Loucy (cell line): ENCODE measurements around the gene FAM72D.
"Not testable (repeated sequence)": the region's sequence is repeated elsewhere in the genome, so short reads cannot be mapped to it uniquely, and the experiment has no call there.

Experiments used
- H2AFZ ChIP-seq: fragments of 200-600 bp; sonication (generic); 2 replicates; pipeline ENCODE4 v1.6.0; 2016; ENCODE audit warnings: antibody characterized with exemption, mild to moderate bottlenecking, low read length, moderate library complexity
- H3F3A ChIP-seq: fragments of 200-600 bp; 2 replicates; pipeline ENCODE4 v1.6.0; 2016; ENCODE audit warnings: antibody characterized with exemption, low read depth, mild to moderate bottlenecking
- H3K27me3 ChIP-seq: fragments of 200-600 bp; sonication (generic); 2 replicates; pipeline ENCODE4 v1.6.1; 2014; ENCODE audit warnings: low read length, mild to moderate bottlenecking; ENCODE audit not compliant: insufficient read depth, poor library complexity, severe bottlenecking
- H3K36me3 ChIP-seq: fragments of 200-600 bp; sonication (generic); 2 replicates; pipeline ENCODE4 v1.6.1; 2016; ENCODE audit warnings: low read length; ENCODE audit not compliant: insufficient read depth
- H3K4me1 ChIP-seq: fragments of 200-600 bp; sonication (generic); 2 replicates; pipeline ENCODE4 v1.5.1; 2014; ENCODE audit warnings: low read length, mild to moderate bottlenecking; ENCODE audit not compliant: insufficient read depth, poor library complexity, severe bottlenecking
- H3K4me2 ChIP-seq: fragments of 200-600 bp; sonication (generic); 2 replicates; pipeline ENCODE4 v1.6.0; 2014; ENCODE audit warnings: antibody characterized with exemption, low read length, low read depth, mild to moderate bottlenecking; ENCODE audit not compliant: poor library complexity, severe bottlenecking
- H3K4me3 ChIP-seq: fragments of 200-600 bp; sonication (generic); 2 replicates; pipeline ENCODE4 v1.5.1; 2014; ENCODE audit warnings: low read length, mild to moderate bottlenecking, mixed read lengths; ENCODE audit not compliant: poor library complexity, severe bottlenecking
- H3K79me2 ChIP-seq: fragments of 200-600 bp; sonication (generic); 2 replicates; pipeline ENCODE4 v1.6.1; 2014; ENCODE audit warnings: low read length; ENCODE audit not compliant: insufficient read depth
- H3K9ac ChIP-seq: fragments of 200-600 bp; sonication (generic); 2 replicates; pipeline ENCODE4 v1.6.0; 2014; ENCODE audit warnings: mild to moderate bottlenecking, low read depth, low read length, moderate library complexity; ENCODE audit not compliant: poor library complexity, severe bottlenecking
- H3K9me2 ChIP-seq: fragments of 200-600 bp; sonication (generic); replicated peaks from 2 replicates; pipeline ENCODE4 v1.6.1; 2016; ENCODE audit warnings: low read depth, low read length, mixed read lengths
- H3K9me3 ChIP-seq: fragments of 200-600 bp; sonication (generic); 2 replicates; pipeline ENCODE4 v1.6.1; 2014; ENCODE audit warnings: mild to moderate bottlenecking, antibody characterized with exemption, low read length, low read depth; ENCODE audit not compliant: insufficient read depth
- H4K20me1 ChIP-seq: fragments of 200-600 bp; sonication (generic); 2 replicates; pipeline ENCODE4 v1.6.0; 2014; ENCODE audit warnings: antibody characterized with exemption, low read length, mild to moderate bottlenecking; ENCODE audit not compliant: insufficient read depth, poor library complexity, severe bottlenecking

FAM72D gene

GRCh38 chr1:145101725-145102124 lies 6.0 kb downstream of the FAM72D start:
- H3K36me3 ChIP-seq, H3K4me1 ChIP-seq, H3K9ac ChIP-seq, H3K9me3 ChIP-seq, H3K4me2 ChIP-seq, H3K27me3 ChIP-seq, H3K79me2 ChIP-seq, H3K9me2 ChIP-seq, H3F3A ChIP-seq, H3K4me3 ChIP-seq, H2AFZ ChIP-seq, H4K20me1 ChIP-seq: not testable (repeated sequence)

- H3K4me1 ChIP-seq, H3K36me3 ChIP-seq, H3K4me3 ChIP-seq, H3K4me2 ChIP-seq, H3K27me3 ChIP-seq, H4K20me1 ChIP-seq, H3K79me2 ChIP-seq, H3F3A ChIP-seq, H2AFZ ChIP-seq, H3K9me2 ChIP-seq, H3K9ac ChIP-seq, H3K9me3 ChIP-seq: not testable (repeated sequence)
Observed at GRCh38 chr1:145103294-145103693, 7.5 kb downstream of the FAM72D start.

GRCh38 chr1:145111674-145112073 lies 15.9 kb downstream of the FAM72D start:
- H3K27me3 ChIP-seq, H3K36me3 ChIP-seq: not testable (repeated sequence)

GRCh38 chr1:145112703-145113102 lies 16.9 kb downstream of the FAM72D start:
- not testable (repeated sequence) for H3K4me2 ChIP-seq, H3F3A ChIP-seq, H3K79me2 ChIP-seq, H3K9ac ChIP-seq, H3K36me3 ChIP-seq, H3K4me3 ChIP-seq, H3K27me3 ChIP-seq, H3K9me3 ChIP-seq, H3K9me2 ChIP-seq, H4K20me1 ChIP-seq, H2AFZ ChIP-seq, H3K4me1 ChIP-seq

More at GRCh38 chr1:145111674-145112073, 15.9 kb downstream of the FAM72D start:
- not testable (repeated sequence) for H3K9ac ChIP-seq, H2AFZ ChIP-seq, H3K4me3 ChIP-seq, H3K4me1 ChIP-seq, H3F3A ChIP-seq, H3K9me3 ChIP-seq, H3K9me2 ChIP-seq, H3K4me2 ChIP-seq, H4K20me1 ChIP-seq, H3K79me2 ChIP-seq

- H3K9ac ChIP-seq, H3K27me3 ChIP-seq, H3K9me2 ChIP-seq, H3F3A ChIP-seq, H3K36me3 ChIP-seq, H3K4me2 ChIP-seq, H3K79me2 ChIP-seq, H3K4me1 ChIP-seq, H4K20me1 ChIP-seq, H2AFZ ChIP-seq, H3K4me3 ChIP-seq, H3K9me3 ChIP-seq: not testable (repeated sequence)
Observed at GRCh38 chr1:145114560-145115057, 18.8 kb downstream of the FAM72D start.

GRCh38 chr1:145115587-145116493 lies 20.1 kb downstream of the FAM72D start:
- H3K9me3 ChIP-seq, H3K9ac ChIP-seq, H3F3A ChIP-seq, H3K9me2 ChIP-seq, H2AFZ ChIP-seq, H3K4me3 ChIP-seq, H3K4me1 ChIP-seq, H3K4me2 ChIP-seq, H3K27me3 ChIP-seq, H4K20me1 ChIP-seq, H3K36me3 ChIP-seq, H3K79me2 ChIP-seq: not testable (repeated sequence)

- H3K79me2 ChIP-seq, H3K9me3 ChIP-seq, H3K27me3 ChIP-seq, H3K4me3 ChIP-seq, H2AFZ ChIP-seq, H4K20me1 ChIP-seq, H3K4me1 ChIP-seq, H3K36me3 ChIP-seq, H3K9ac ChIP-seq, H3K4me2 ChIP-seq, H3K9me2 ChIP-seq, H3F3A ChIP-seq: not testable (repeated sequence)
Observed at GRCh38 chr1:145119842-145120241, 24.1 kb downstream of the FAM72D start.
